Hematopoietic multipotent progenitor cell treated with erythropoietin and hydrocortisone succinate and interleukin-3 and kit ligand, for 6 days (in vitro differentiated cells): ENCODE measurements around the gene DRC7.

Source experiments
- DNase-seq: peaks from one replicate; pipeline ENCODE4 v3.0.0-alpha.2; 2015

DRC7 gene

GRCh38 chr16:57677622-57678369, 16.8 kb upstream of the DRC7 start:
- DNase-seq, result no peak

- no peak for DNase-seq
These were observed 15.6 kb upstream of the DRC7 start for GRCh38 chr16:57679016-57679415.

- no peak for DNase-seq
These were observed 14.7 kb upstream of the DRC7 start for GRCh38 chr16:57679767-57680482.

- DNase-seq, result peak; percentile 30
These were observed 13.7 kb upstream of the DRC7 start for GRCh38 chr16:57680842-57681375.

GRCh38 chr16:57681950-57682728, 12.5 kb upstream of the DRC7 start:
- no peak for DNase-seq

GRCh38 chr16:57682809-57683635, 11.6 kb upstream of the DRC7 start:
- no peak for DNase-seq

- no peak for DNase-seq
These were observed 10.7 kb upstream of the DRC7 start for GRCh38 chr16:57683636-57684545.

- no peak for DNase-seq
These were observed 9.8 kb upstream of the DRC7 start for GRCh38 chr16:57684626-57685358.

- DNase-seq, result no peak
These were observed 9.0 kb upstream of the DRC7 start for GRCh38 chr16:57685633-57686032.

- no peak for DNase-seq
These were observed 8.0 kb upstream of the DRC7 start for GRCh38 chr16:57686577-57686976.

- DNase-seq, result peak; percentile 29
These were observed 7.2 kb upstream of the DRC7 start for GRCh38 chr16:57687363-57687929.

- no peak for DNase-seq
These were observed 6.1 kb upstream of the DRC7 start for GRCh38 chr16:57688487-57688986.

- DNase-seq, result peak; percentile 43
These were observed 5.4 kb upstream of the DRC7 start for GRCh38 chr16:57688987-57689761.

- peak; percentile 98 for DNase-seq
These were observed 4.6 kb upstream of the DRC7 start for GRCh38 chr16:57689762-57690558.

- DNase-seq, result peak; percentile 77
These were observed 3.7 kb upstream of the DRC7 start for GRCh38 chr16:57690782-57691471.

- no peak for DNase-seq
These were observed 2.0 kb upstream of the DRC7 start for GRCh38 chr16:57692636-57693035.

GRCh38 chr16:57693550-57693949, 1.1 kb upstream of the DRC7 start:
- no peak for DNase-seq
